SK-N-SH treated with all-trans-retinoic acid at 6 μM for 48 hours (cell line): ENCODE results near the gene RASGEF1B.

ENCODE experiments used
- ARNTL ChIP-seq: fragments of 450-650 bp; formaldehyde crosslinking; IDR thresholded peaks from 2 replicates; pipeline ENCODE4 v1.5.0; 2020; ENCODE audit warnings: low read depth, mild to moderate bottlenecking, moderate library complexity, borderline replicate concordance
- PATZ1 ChIP-seq: fragments of 250-450 bp; sonication (Bioruptor Pico); IDR thresholded peaks from 2 replicates; pipeline ENCODE4 v1.8.0; 2020; ENCODE audit warnings: mild to moderate bottlenecking, moderate library complexity, borderline replicate concordance
- POU6F1 ChIP-seq: fragments of 250-450 bp; sonication (Bioruptor Pico); IDR thresholded peaks from 2 replicates; pipeline ENCODE4 v1.8.0; 2021; ENCODE audit warnings: low read depth, mild to moderate bottlenecking, moderate library complexity, borderline replicate concordance
- TCF4 ChIP-seq: fragments of 250-450 bp; sonication (Bioruptor Pico); IDR thresholded peaks from 2 replicates; pipeline ENCODE4 v1.8.0; 2021; ENCODE audit warnings: mild to moderate bottlenecking, moderate library complexity, borderline replicate concordance
- ZFP3 ChIP-seq: fragments of 250-450 bp; sonication (Bioruptor Pico); IDR thresholded peaks from 2 replicates; pipeline ENCODE4 v1.5.0; 2020; ENCODE audit warnings: mild to moderate bottlenecking, moderate library complexity
- ZFP30 ChIP-seq: fragments of 450-650 bp; formaldehyde crosslinking; IDR thresholded peaks from 2 replicates; pipeline ENCODE4 v1.5.0; 2022; ENCODE audit warnings: mild to moderate bottlenecking, moderate library complexity

GRCh38 chr4:81445196-81445595 is 26.5 kb downstream of the RASGEF1B start:
- TF ChIP-seq ZFP30 (CRISPR knock-in tag) = no peak
- TF ChIP-seq PATZ1 (CRISPR knock-in tag) = no peak
- TF ChIP-seq ZFP3 (CRISPR knock-in tag) = no peak
- no peak for TF ChIP-seq TCF4
- TF ChIP-seq ARNTL (CRISPR knock-in tag) = no peak
- TF ChIP-seq POU6F1 (CRISPR knock-in tag) = no peak
